HEK293T (cell line): ENCODE data around the gene SLCO4C1.

Experiments
- BHLHE40 ChIP-seq: fragments of 450-650 bp; IDR thresholded peaks from 2 replicates; pipeline ENCODE4 v1.6.1; 2016; ENCODE audit warnings: mild to moderate bottlenecking, moderate library complexity, borderline replicate concordance
- ELF4 ChIP-seq: fragments of 450-650 bp; IDR thresholded peaks from 2 replicates; pipeline ENCODE4 v1.6.1; 2017; ENCODE audit warnings: antibody characterized with exemption
- FOXA1 ChIP-seq: fragments of 450-650 bp; IDR thresholded peaks from 2 replicates; pipeline ENCODE4 v1.6.1; 2016; ENCODE audit warnings: mild to moderate bottlenecking
- FOXK2 ChIP-seq: fragments of 450-650 bp; IDR thresholded peaks from 2 replicates; pipeline ENCODE4 v1.6.1; 2016; ENCODE audit warnings: mild to moderate bottlenecking
- FOXM1 ChIP-seq: fragments of 450-650 bp; IDR thresholded peaks from 2 replicates; pipeline ENCODE4 v1.6.1; 2017; ENCODE audit warnings: mild to moderate bottlenecking, borderline replicate concordance
- L3MBTL2 ChIP-seq: fragments of 450-650 bp; conservative IDR thresholded peaks from 2 replicates; pipeline ENCODE4 v1.6.1; 2016; ENCODE audit warnings: mild to moderate bottlenecking
- LEF1 ChIP-seq: fragments of 450-650 bp; IDR thresholded peaks from 2 replicates; pipeline ENCODE4 v1.6.1; 2017; ENCODE audit warnings: mild to moderate bottlenecking, borderline replicate concordance
- NFRKB ChIP-seq: fragments of 450-650 bp; IDR thresholded peaks from 2 replicates; pipeline ENCODE4 v1.6.1; 2016; ENCODE audit warnings: mild to moderate bottlenecking, moderate library complexity
- SP1 ChIP-seq: fragments of 450-650 bp; IDR thresholded peaks from 2 replicates; pipeline ENCODE4 v1.6.1; 2017
- SUZ12 ChIP-seq: fragments of 450-650 bp; IDR thresholded peaks from 2 replicates; pipeline ENCODE4 v1.6.1; 2016; ENCODE audit warnings: mild to moderate bottlenecking
- TARDBP ChIP-seq: fragments of 450-650 bp; IDR thresholded peaks from 2 replicates; pipeline ENCODE4 v1.6.1; 2016
- ZNF384 ChIP-seq: fragments of 450-650 bp; IDR thresholded peaks from 2 replicates; pipeline ENCODE4 v1.6.1; 2016
- TF ChIP-seq, protein P1 (sequence below): fragments of 450-650 bp; IDR thresholded peaks from 2 replicates; pipeline ENCODE4 v1.6.1; 2016

DNA sequence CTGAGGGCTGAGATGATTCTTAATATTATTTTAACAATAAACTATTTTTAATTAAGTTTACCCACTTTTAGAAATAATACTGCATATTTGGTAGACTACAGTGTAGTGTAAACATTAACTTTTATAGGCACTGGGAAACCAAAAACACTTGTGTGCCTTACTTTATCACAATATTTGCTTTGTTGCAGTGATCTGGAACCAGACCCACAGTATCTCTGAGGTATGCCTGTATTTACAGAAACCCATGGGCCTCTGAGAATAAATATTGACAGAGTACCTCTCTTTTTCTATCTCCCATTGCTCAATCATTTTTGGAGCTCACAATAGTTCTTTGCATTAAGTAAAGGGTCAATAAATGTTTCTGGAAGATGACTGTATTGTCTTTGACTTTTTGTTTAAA, 73.3 kb downstream of the SLCO4C1 start:
- TF ChIP-seq FOXK2 (no peak), FOXM1 (no peak), ZNF384 (no peak), BHLHE40 (no peak), LEF1 (no peak), TARDBP (no peak), NFRKB (no peak), ELF4 (no peak), FOXA1 (no peak), L3MBTL2 (no peak), SP1 (no peak), SUZ12 (no peak)
- TF ChIP-seq, protein P1, sequence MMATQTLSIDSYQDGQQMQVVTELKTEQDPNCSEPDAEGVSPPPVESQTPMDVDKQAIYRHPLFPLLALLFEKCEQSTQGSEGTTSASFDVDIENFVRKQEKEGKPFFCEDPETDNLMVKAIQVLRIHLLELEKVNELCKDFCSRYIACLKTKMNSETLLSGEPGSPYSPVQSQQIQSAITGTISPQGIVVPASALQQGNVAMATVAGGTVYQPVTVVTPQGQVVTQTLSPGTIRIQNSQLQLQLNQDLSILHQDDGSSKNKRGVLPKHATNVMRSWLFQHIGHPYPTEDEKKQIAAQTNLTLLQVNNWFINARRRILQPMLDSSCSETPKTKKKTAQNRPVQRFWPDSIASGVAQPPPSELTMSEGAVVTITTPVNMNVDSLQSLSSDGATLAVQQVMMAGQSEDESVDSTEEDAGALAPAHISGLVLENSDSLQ = no peak
